Measurements from ENCODE around the gene COL4A5. TPM values are rescaled to one million over a fixed set of nuclear protein-coding genes. Genes with fewer than 3 reads are reported as not detected.

Gene COL4A5
- total RNA-seq, 1 experiment from 2014 or later = 48.1 TPM

- H3K27me3 Mint-ChIP-seq (ENCODE audit: insufficient read depth, unreplicated experiment) = no peaks in the 10 kb centered on the region
- no TSS peak for BruUV-seq (replicated peaks)
- Histone ChIP-seq H3K27me3 (replicated peaks; ENCODE audit: control insufficient read depth, insufficient read depth, low read length) (no peaks in the 10 kb centered on the region), H3K9me3 (no peaks in the 10 kb centered on the region), H3K4me1 (no peaks in the 10 kb centered on the region), H3K36me3 (ENCODE audit: control insufficient read depth, insufficient read depth, low read length) (no peaks in the 10 kb centered on the region), H3K4me3 (ENCODE audit: low read depth, low read length) (no peak overlapping the region)
- peaks cover 5% of the 10 kb centered on the region for H3K36me3 Mint-ChIP-seq (ENCODE audit: insufficient read depth, unreplicated experiment)
- TF ChIP-seq, protein P1, sequence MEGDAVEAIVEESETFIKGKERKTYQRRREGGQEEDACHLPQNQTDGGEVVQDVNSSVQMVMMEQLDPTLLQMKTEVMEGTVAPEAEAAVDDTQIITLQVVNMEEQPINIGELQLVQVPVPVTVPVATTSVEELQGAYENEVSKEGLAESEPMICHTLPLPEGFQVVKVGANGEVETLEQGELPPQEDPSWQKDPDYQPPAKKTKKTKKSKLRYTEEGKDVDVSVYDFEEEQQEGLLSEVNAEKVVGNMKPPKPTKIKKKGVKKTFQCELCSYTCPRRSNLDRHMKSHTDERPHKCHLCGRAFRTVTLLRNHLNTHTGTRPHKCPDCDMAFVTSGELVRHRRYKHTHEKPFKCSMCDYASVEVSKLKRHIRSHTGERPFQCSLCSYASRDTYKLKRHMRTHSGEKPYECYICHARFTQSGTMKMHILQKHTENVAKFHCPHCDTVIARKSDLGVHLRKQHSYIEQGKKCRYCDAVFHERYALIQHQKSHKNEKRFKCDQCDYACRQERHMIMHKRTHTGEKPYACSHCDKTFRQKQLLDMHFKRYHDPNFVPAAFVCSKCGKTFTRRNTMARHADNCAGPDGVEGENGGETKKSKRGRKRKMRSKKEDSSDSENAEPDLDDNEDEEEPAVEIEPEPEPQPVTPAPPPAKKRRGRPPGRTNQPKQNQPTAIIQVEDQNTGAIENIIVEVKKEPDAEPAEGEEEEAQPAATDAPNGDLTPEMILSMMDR (IDR thresholded peaks at IDR 0.05; ENCODE audit: insufficient read depth in 1 of 2, low read depth in 1 of 2, low read length in 1 of 2, severe bottlenecking in 1 of 2, unreplicated experiment in 1 of 2) = peak; percentile 53 to 63
- intact Hi-C loops (cut with micrococcal nuclease; ENCODE audit: unreplicated experiment) = loop anchor here (1.0 to 2.0 kb wide), 3 partner anchors 96 to 313 kb away; no protein-coding TSS in a partner anchor
- POLR2A ChIA-PET = no interaction called here
- H3K4me1 Mint-ChIP-seq (ENCODE audit: low read depth, unreplicated experiment) = peaks cover 10% of the 10 kb centered on the region
- CTCF ChIA-PET = no interaction called here
- no peaks in the 10 kb centered on the region for H3K9me3 Mint-ChIP-seq (ENCODE audit: unreplicated experiment)
- H3K27ac Mint-ChIP-seq (ENCODE audit: unreplicated experiment) = no peak overlapping the region
- peak in 1 of 2 experiments; percentile 36 for DNase-seq
- H3K4me3 Mint-ChIP-seq (ENCODE audit: unreplicated experiment) = no peak overlapping the region
These were observed 97.4 kb downstream of the COL4A5 start for GRCh38 chrX:108537005-108537404.

- no peaks in the 10 kb centered on the region for H3K9me3 ChIP-seq
- BruUV-seq (replicated peaks) = no TSS peak
- CTCF ChIA-PET = no interaction called here
- POLR2A ChIA-PET = no interaction called here
- TF ChIP-seq, protein P1 (IDR thresholded peaks at IDR 0.05; ENCODE audit: insufficient read depth in 1 of 2, low read depth in 1 of 2, low read length in 1 of 2, severe bottlenecking in 1 of 2, unreplicated experiment in 1 of 2) = no peak
- no peak overlapping the region for H3K27ac Mint-ChIP-seq (ENCODE audit: unreplicated experiment)
- intact Hi-C loops (cut with micrococcal nuclease; ENCODE audit: unreplicated experiment) = no loop called here
- no peaks in the 10 kb centered on the region for H3K27me3 ChIP-seq (replicated peaks; ENCODE audit: control insufficient read depth, insufficient read depth, low read length)
- no peaks in the 10 kb centered on the region for H3K36me3 ChIP-seq (ENCODE audit: control insufficient read depth, insufficient read depth, low read length)
- no peaks in the 10 kb centered on the region for H3K27me3 Mint-ChIP-seq (ENCODE audit: insufficient read depth, unreplicated experiment)
- peaks cover 15% of the 10 kb centered on the region for H3K36me3 Mint-ChIP-seq (ENCODE audit: insufficient read depth, unreplicated experiment)
- H3K4me3 ChIP-seq (ENCODE audit: low read depth, low read length) = no peak overlapping the region
- H3K4me1 ChIP-seq = no peaks in the 10 kb centered on the region
- no peaks in the 10 kb centered on the region for H3K4me1 Mint-ChIP-seq (ENCODE audit: low read depth, unreplicated experiment)
- H3K4me3 Mint-ChIP-seq (ENCODE audit: unreplicated experiment) = no peak overlapping the region
- H3K9me3 Mint-ChIP-seq (ENCODE audit: unreplicated experiment) = no peaks in the 10 kb centered on the region
- no peak for DNase-seq
These were observed 101.6 kb downstream of the COL4A5 start for GRCh38 chrX:108541286-108541685.

DNA sequence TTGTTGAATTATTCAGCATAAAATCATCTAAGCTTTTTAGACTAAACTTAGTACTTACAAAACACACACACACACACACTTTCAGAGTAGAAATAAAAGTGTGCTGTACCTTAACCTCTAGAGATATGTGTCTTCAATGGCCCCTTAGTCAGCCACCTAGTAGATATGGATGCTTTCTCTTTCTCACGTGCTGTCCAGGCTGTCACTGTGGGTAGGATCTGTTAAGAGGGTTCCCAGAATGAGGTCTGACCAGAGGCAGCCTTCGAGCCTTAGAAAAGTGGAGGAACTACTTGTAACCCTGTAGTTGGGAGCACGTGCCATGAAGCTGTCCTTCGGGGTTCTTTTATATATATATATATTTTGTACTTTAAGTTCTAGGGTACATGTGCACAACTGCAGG lies 117.9 kb downstream of the COL4A5 start:
- intact Hi-C loops (cut with micrococcal nuclease; ENCODE audit: unreplicated experiment) = no loop called here
- Histone ChIP-seq H3K4me3 (ENCODE audit: low read depth, low read length) (no peak overlapping the region), H3K4me1 (no peaks in the 10 kb centered on the region), H3K9me3 (no peaks in the 10 kb centered on the region), H3K27me3 (replicated peaks; ENCODE audit: control insufficient read depth, insufficient read depth, low read length) (no peaks in the 10 kb centered on the region), H3K36me3 (ENCODE audit: control insufficient read depth, insufficient read depth, low read length) (no peaks in the 10 kb centered on the region)
- no peak for DNase-seq
- TF ChIP-seq, protein P1 (IDR thresholded peaks at IDR 0.05; ENCODE audit: insufficient read depth in 1 of 2, low read depth in 1 of 2, low read length in 1 of 2, severe bottlenecking in 1 of 2, unreplicated experiment in 1 of 2) = no peak
- Mint-ChIP-seq H3K36me3 (ENCODE audit: insufficient read depth, unreplicated experiment) (no peaks in the 10 kb centered on the region), H3K27ac (ENCODE audit: unreplicated experiment) (no peak overlapping the region), H3K9me3 (ENCODE audit: unreplicated experiment) (no peaks in the 10 kb centered on the region), H3K4me1 (ENCODE audit: low read depth, unreplicated experiment) (no peaks in the 10 kb centered on the region), H3K4me3 (ENCODE audit: unreplicated experiment) (no peak overlapping the region), H3K27me3 (ENCODE audit: insufficient read depth, unreplicated experiment) (no peaks in the 10 kb centered on the region)
- ChIA-PET CTCF (no interaction called here), POLR2A (no interaction called here)
- BruUV-seq (replicated peaks) = no TSS peak
